Activated T-cell treated with anti-CD3 and anti-CD28 coated beads, Interleukin-2, amount 50 U/mL, for 24 hours (primary cell): ENCODE results near the gene KCNQ5.

Experiments
- DNase-seq: peaks from one replicate; pipeline ENCODE4 v3.0.0-alpha.2; 2020
- H3K27ac Mint-ChIP-seq: 2 replicates; pipeline ENCODE4 v1.8.0; 2020; ENCODE audit warnings: mild to moderate bottlenecking, mixed read lengths
- H3K27me3 Mint-ChIP-seq: 2 replicates; pipeline ENCODE4 v1.8.0; 2020; ENCODE audit warnings: mixed read lengths
- H3K36me3 Mint-ChIP-seq: 2 replicates; pipeline ENCODE4 v1.8.0; 2020; ENCODE audit warnings: low read depth, mixed read lengths
- H3K4me1 Mint-ChIP-seq: 2 replicates; pipeline ENCODE4 v1.8.0; 2020; ENCODE audit warnings: low read depth, mixed read lengths
- H3K4me3 Mint-ChIP-seq: 2 replicates; pipeline ENCODE4 v1.8.0; 2020; ENCODE audit warnings: mild to moderate bottlenecking, moderate library complexity, mixed read lengths
- H3K9me3 Mint-ChIP-seq: 2 replicates; pipeline ENCODE4 v1.8.0; 2020; ENCODE audit warnings: mixed read lengths

The KCNQ5 gene

DNA sequence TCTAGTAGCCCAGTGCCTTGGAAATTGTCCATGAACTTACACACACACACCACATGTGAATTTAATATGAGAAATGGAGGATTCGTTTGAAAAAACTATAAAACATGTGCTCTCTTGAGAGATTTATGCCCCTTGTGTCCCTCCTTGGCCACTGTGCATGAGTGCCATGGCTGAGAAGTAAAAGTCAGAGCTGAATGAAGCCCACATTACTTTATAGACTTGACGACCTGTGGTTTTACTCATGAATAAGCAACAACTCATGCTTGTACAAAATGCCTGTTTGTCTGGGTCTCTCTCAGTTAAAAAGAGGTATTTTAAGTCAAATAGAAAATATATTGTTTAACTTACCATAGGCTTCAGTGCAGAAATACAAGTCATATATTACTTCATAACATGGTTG lies 102.7 kb downstream of the KCNQ5 start:
- peaks cover 3% of the 10 kb centered on the region for H3K4me1 Mint-ChIP-seq
- no peaks in the 10 kb centered on the region for H3K9me3 Mint-ChIP-seq
- DNase-seq, result no peak
- no peak overlapping the region for H3K27ac Mint-ChIP-seq
- no peaks in the 10 kb centered on the region for H3K27me3 Mint-ChIP-seq
- H3K4me3 Mint-ChIP-seq, result no peak overlapping the region
- peaks cover 3% of the 10 kb centered on the region for H3K36me3 Mint-ChIP-seq

DNA sequence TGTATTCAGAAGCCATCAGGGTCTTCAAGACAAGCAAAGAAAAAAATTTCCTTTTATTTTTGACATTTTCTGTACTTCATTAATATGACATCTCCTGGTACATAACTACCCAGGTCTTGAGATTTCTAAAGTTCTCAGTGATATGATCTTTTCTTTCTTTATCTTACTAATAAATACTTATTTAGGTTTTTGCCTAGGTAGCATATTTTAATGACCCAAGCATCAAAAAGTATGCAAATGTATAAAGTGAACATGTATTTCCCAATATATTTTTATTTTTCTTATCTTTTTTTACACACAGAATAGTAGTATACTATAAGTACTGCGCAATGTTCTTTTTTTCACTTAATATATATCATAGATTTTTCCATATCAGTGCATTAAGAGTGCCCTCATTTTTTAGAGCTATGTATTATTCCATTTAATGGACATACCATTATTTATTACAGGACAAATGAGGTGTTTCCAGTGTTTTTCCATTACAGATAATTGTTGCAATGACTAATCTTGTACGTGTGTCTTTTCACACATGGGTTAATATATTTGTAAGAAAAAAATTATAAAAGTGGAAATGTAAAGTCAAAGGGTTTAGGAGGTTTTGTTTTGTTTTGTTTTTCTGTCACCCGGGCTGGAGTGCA lies 107.0 kb downstream of the KCNQ5 start:
- H3K36me3 Mint-ChIP-seq, result peaks cover 3% of the 10 kb centered on the region
- no peak overlapping the region for H3K4me3 Mint-ChIP-seq

DNA sequence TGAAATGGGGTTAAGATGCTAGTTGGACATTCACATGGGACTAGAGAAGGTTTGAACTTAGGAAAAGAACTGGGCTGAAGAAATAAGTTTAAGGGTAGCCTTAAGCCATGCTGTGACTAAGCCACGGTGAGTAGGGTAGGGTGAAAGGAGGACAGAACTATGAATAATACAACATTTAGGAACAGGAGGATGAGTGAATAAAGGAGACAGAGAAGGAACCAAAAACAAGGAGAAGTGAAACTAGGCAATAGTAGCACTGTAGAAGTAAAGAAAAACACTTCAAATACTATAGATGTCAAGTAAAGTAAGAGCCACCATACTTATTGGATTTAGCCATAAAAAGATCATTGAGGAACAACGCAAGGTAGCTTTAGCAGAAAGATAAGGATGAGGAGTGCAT lies 111.2 kb downstream of the KCNQ5 start:
- no peaks in the 10 kb centered on the region for H3K27me3 Mint-ChIP-seq
- DNase-seq, result no peak
- no peak overlapping the region for H3K4me3 Mint-ChIP-seq
- no peak overlapping the region for H3K27ac Mint-ChIP-seq
- H3K9me3 Mint-ChIP-seq, result peaks cover 3% of the 10 kb centered on the region
- peaks cover 5% of the 10 kb centered on the region for H3K36me3 Mint-ChIP-seq
- peaks cover 1% of the 10 kb centered on the region for H3K4me1 Mint-ChIP-seq

More for the DNA sequence above, 107.0 kb downstream of the KCNQ5 start:
- no peak overlapping the region for H3K27ac Mint-ChIP-seq
- H3K9me3 Mint-ChIP-seq, result no peaks in the 10 kb centered on the region
- DNase-seq, result no peak
- no peaks in the 10 kb centered on the region for H3K27me3 Mint-ChIP-seq
- no peaks in the 10 kb centered on the region for H3K4me1 Mint-ChIP-seq

DNA sequence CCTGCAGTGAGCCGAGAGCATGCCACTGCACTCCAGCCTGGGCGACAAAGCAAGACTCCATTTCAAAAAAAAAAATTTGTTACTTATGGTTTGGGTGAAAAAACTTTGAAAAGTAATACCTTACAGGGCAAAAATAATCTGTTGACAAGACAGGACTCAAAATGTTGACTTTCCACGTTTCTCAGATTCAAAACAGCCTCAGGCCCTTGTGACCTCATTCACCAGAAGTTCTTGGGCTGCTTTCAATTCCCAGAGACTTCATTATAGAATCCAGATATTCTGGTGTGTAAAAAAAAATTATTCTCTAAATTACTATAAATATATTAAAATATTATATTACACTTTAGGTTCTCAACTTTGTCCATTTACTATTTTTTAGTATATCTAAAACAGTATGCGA lies 116.2 kb downstream of the KCNQ5 start:
- Mint-ChIP-seq H3K4me1 (peaks cover 34% of the 10 kb centered on the region), H3K4me3 (no peak overlapping the region), H3K27ac (no peak overlapping the region), H3K27me3 (no peaks in the 10 kb centered on the region), H3K36me3 (peaks cover 5% of the 10 kb centered on the region), H3K9me3 (peaks cover 3% of the 10 kb centered on the region)
- no peak for DNase-seq

DNA sequence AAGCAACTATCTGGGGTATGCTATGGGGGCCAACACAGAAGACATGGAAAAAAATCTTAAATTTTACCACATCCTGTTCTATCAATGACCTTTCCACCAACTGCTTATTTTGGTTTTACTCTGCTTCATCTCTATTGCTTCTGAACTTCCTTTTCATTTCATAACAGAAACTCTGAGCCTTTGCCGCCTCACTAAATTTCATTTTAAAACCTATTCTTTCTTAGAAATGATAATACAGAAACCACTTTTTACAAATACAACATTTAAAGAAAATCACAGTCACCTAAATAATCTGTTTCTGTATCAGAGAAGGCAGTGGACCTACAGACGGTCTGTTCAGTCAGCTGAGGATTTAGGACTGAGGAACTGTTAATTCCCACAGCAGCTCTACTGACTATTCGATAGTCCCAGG lies 117.5 kb downstream of the KCNQ5 start:
- no peak for DNase-seq
- Mint-ChIP-seq H3K4me1 (peaks cover 34% of the 10 kb centered on the region), H3K27ac (no peak overlapping the region), H3K4me3 (no peak overlapping the region), H3K9me3 (peaks cover 3% of the 10 kb centered on the region), H3K36me3 (peaks cover 5% of the 10 kb centered on the region), H3K27me3 (no peaks in the 10 kb centered on the region)

DNA sequence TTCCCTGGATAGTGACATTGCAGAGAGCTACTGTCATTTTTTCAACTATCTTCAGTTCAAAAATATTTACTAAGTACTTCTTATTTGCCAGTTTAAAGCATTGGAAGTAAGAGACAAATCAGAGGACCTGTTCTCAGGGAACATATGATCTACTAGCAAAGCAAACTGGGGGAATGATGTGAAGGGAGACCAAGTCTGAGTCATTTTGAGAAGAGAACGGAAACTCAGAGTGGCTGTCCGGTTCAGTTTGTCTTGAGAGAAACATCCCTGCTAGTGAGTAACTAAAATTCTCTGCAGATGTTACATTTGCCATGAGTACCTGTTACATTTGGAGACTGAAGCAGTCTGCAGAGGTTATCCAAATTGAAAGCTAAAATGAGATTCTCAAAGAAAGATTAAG lies 118.3 kb downstream of the KCNQ5 start:
- no peak overlapping the region for H3K4me3 Mint-ChIP-seq
- no peaks in the 10 kb centered on the region for H3K27me3 Mint-ChIP-seq
- peaks cover 34% of the 10 kb centered on the region for H3K4me1 Mint-ChIP-seq
- H3K9me3 Mint-ChIP-seq, result peaks cover 3% of the 10 kb centered on the region
- H3K36me3 Mint-ChIP-seq, result peaks cover 5% of the 10 kb centered on the region
- peak overlapping the region; percentile 20 for H3K27ac Mint-ChIP-seq
- DNase-seq, result no peak

DNA sequence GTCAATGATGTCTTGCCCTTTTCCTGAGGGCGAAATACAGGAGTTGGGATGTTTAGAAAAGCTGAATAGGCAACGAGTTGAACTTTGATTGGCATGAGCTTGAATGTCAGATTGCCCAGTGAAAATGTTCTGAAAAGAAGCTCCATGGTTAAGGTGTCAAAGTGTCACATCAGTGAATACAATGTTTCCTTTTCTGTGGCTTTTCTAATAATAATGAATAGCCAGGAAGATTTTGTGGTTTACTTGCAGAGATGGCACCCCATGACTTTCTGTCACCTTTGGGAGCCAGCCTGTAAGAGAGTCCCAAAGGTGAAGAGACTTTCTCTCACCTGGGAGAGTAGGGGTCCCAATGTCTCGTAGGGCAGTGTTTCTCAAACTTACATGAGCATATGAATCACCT lies 119.2 kb downstream of the KCNQ5 start:
- no peak for DNase-seq
- peaks cover 5% of the 10 kb centered on the region for H3K36me3 Mint-ChIP-seq
- no peaks in the 10 kb centered on the region for H3K27me3 Mint-ChIP-seq
- peaks cover under 1% of the 10 kb centered on the region for H3K9me3 Mint-ChIP-seq
- H3K4me1 Mint-ChIP-seq, result peaks cover 34% of the 10 kb centered on the region
- H3K27ac Mint-ChIP-seq, result no peak overlapping the region
- H3K4me3 Mint-ChIP-seq, result no peak overlapping the region

DNA sequence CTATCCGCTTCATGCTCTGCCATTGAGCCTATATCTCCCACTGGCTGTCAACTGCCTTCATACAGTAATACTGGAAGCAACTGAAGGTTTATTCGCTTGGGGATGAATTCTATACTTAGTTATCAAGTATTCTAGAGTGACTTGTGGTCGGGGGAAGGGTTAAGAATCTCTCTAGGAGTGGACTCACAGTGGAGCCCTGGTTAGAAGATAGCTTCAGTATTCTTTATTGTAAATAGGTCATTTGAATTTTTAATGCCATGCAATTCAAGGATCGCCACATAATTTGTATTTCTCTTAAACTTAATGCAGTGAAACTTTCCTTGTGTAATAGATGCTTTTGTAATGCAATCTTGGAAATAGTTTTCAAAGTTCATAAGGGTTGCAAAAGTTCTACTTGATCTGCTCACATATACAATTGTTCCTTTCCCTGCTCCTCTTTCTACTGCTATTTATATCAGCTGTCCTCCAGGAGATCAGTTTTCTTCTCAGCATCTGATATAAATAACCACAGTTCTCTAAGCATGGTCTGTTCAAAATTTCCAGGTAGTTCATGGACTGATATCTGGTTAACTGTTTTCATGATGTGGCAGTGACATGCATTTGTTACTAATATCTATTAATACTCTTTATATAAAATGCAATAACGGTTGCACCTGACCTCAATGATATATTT lies 120.3 kb downstream of the KCNQ5 start:
- H3K27ac Mint-ChIP-seq, result peak overlapping the region; percentile 18
- no peaks in the 10 kb centered on the region for H3K9me3 Mint-ChIP-seq
- DNase-seq, result no peak
- H3K4me1 Mint-ChIP-seq, result peaks cover 37% of the 10 kb centered on the region
- peaks cover 5% of the 10 kb centered on the region for H3K36me3 Mint-ChIP-seq
- H3K27me3 Mint-ChIP-seq, result no peaks in the 10 kb centered on the region
- no peak overlapping the region for H3K4me3 Mint-ChIP-seq

DNA sequence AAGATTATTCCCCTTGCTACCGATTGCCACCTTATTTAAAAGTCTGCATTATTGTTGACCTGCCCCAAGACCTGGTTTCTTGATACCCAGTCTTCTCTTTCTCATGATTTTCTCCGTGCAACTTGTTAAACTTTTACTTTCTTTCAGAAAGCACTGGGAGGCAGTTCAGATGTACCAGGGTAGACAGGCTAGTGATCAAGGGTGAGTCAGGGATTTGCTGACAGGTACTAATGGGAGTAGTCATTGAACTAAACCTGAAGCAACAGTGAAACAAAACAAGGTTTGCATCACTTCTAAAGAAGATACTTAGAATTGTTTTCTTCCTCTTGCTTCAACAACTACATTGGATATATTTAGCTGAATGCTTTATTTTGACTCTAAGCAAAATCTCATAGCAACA lies 124.4 kb downstream of the KCNQ5 start:
- Mint-ChIP-seq H3K4me3 (no peak overlapping the region), H3K27me3 (no peaks in the 10 kb centered on the region), H3K27ac (no peak overlapping the region), H3K4me1 (peaks cover 9% of the 10 kb centered on the region), H3K9me3 (no peaks in the 10 kb centered on the region), H3K36me3 (no peaks in the 10 kb centered on the region)
- DNase-seq, result no peak

DNA sequence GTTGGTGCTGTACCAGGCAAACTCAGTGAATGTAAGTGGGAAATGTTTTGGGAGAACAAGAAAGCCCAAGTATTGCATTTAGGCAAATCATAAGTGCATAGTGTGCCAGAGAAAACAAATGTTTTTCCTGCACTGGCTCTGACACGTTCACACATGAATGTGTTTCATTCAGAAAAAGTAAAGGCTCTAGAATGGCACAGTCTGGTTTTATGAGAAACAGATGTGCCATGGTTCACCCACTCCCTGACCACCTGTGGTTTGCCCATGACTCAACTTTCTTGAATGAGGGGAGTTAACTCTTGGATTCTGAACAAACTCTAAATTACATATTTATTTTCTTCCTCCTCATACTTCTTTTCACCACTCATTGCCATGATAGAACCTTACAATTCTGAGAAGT lies 126.9 kb downstream of the KCNQ5 start:
- H3K27ac Mint-ChIP-seq, result no peak overlapping the region
- peaks cover 3% of the 10 kb centered on the region for H3K4me1 Mint-ChIP-seq
- H3K4me3 Mint-ChIP-seq, result no peak overlapping the region
- H3K9me3 Mint-ChIP-seq, result no peaks in the 10 kb centered on the region
- no peak for DNase-seq
- no peaks in the 10 kb centered on the region for H3K27me3 Mint-ChIP-seq
- H3K36me3 Mint-ChIP-seq, result no peaks in the 10 kb centered on the region

DNA sequence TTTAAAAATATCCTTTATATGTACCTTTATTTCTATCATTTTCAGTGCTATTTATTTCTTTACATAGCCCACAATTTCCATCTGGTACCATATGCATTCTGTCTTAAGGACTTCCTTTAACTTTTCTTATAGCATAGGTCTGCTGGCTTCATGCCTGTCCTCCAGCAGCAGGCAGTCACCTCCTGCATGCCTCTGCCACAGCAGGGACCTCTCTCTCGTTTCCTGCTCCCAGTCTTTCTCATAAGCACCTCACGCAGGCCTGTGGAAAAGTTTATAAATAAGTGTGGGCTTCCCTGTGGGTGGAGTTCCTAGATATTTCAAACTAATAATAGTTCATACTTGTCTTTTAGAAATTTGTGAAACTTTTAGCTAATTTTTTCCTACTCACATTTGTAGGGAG lies 133.9 kb downstream of the KCNQ5 start:
- DNase-seq, result no peak
- Mint-ChIP-seq H3K27me3 (no peaks in the 10 kb centered on the region), H3K4me3 (no peak overlapping the region), H3K36me3 (no peaks in the 10 kb centered on the region), H3K4me1 (peaks cover 8% of the 10 kb centered on the region), H3K27ac (peak overlapping the region; percentile 36), H3K9me3 (no peaks in the 10 kb centered on the region)

DNA sequence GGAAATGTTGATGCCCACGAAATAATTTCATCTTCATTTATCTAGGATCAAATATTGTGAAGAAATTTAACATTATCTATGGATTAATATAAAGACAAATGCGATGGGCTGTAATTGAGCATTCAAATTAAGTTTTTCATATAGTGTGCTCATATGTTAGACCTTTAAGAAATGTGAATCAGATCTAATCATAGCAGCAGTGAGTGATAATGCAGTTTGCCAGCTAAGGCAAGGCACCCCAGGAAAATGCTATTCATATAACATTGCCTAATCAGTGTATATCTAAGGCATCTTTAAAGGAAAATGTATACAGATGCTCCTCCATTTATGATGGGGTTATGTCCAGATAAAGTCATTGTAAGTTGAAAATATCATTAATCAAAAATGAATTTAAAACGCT lies 135.2 kb downstream of the KCNQ5 start:
- H3K9me3 Mint-ChIP-seq, result no peaks in the 10 kb centered on the region
- H3K27ac Mint-ChIP-seq, result no peak overlapping the region
- H3K4me1 Mint-ChIP-seq, result peaks cover 8% of the 10 kb centered on the region
- DNase-seq, result no peak
- H3K4me3 Mint-ChIP-seq, result no peak overlapping the region
- no peaks in the 10 kb centered on the region for H3K36me3 Mint-ChIP-seq
- H3K27me3 Mint-ChIP-seq, result no peaks in the 10 kb centered on the region

DNA sequence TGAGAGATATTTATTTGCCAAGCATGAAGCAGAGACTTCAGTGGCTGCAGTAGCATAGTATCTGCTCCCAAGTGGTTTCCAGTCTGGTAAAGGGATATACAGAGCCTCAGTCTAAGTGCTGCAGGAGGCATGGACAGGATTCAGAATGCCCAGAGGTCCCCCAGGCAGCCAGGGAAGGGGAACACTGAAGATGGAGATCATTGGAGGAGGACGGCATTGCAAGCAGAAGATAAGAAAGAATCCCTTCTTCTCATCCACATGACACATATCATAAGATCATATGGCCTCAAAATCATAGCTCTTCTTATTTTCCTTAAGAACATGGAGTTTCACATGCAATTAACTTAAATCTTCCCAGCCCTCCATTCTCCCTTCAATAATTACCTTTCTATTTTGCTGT lies 136.1 kb downstream of the KCNQ5 start:
- no peak overlapping the region for H3K4me3 Mint-ChIP-seq
- no peak overlapping the region for H3K27ac Mint-ChIP-seq
- H3K27me3 Mint-ChIP-seq, result no peaks in the 10 kb centered on the region
- no peak for DNase-seq
- H3K36me3 Mint-ChIP-seq, result no peaks in the 10 kb centered on the region
- H3K9me3 Mint-ChIP-seq, result no peaks in the 10 kb centered on the region
- H3K4me1 Mint-ChIP-seq, result peaks cover 8% of the 10 kb centered on the region

DNA sequence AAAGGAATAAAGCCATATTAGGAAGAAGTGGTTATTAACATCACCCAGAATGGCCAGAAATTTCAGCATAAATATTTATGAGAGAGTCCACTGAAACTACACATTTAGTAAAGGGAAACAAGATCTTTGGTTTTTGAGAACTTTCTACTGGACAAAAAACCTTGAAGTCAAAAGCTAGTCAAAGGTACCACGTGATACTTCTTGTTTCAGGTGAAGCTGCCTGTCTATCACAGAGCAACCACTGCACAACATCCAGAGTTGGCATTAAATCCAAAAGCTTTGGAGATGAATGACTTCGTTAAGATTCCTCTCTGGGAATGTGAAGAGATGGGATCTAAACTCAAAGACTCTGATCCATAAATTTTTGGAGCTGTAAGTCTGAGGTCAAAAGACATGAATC lies 137.0 kb downstream of the KCNQ5 start:
- Mint-ChIP-seq H3K9me3 (no peaks in the 10 kb centered on the region), H3K27ac (no peak overlapping the region), H3K4me3 (no peak overlapping the region), H3K4me1 (peaks cover 8% of the 10 kb centered on the region), H3K27me3 (no peaks in the 10 kb centered on the region), H3K36me3 (no peaks in the 10 kb centered on the region)
- DNase-seq, result no peak

DNA sequence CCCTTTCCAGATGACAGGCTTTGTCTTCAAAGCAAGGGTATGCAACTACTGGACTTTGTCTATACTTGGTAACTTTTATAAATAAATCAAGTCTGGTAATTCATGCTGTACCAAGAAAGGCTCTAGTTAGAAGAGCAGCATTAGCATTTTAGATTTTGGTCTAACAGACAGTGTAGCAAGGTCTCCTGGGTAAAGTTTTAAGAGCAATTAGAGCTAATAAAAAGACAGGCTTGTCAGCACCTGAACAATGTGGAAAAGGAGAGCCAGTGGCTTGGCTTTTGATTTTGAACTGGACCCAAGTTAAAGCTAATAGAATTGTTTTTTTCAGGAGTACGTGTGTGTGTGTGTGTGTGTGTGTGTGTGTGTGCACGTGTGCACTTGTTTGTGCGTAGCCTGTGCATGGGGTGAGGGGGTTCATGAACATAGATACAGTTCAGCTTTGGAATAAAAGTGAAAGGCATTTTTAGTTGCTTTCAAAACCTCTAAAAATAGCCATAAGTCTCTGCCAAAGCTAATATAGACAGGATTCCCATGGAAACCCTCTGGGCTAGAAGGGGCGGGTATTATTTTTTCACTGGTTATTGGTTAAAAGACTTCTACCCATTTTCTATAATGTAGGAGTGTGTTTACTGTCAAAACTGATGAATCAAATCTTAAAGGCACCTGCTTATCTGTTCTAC lies 138.4 kb downstream of the KCNQ5 start:
- Mint-ChIP-seq H3K36me3 (no peaks in the 10 kb centered on the region), H3K9me3 (peaks cover 3% of the 10 kb centered on the region), H3K27me3 (no peaks in the 10 kb centered on the region), H3K4me3 (no peak overlapping the region), H3K4me1 (peaks cover 8% of the 10 kb centered on the region), H3K27ac (no peak overlapping the region)
- DNase-seq, result no peak
